DMS 273 (cell line): ENCODE data around the gene FUT8.
"Not testable (repeated sequence)": the region's sequence is repeated elsewhere in the genome, so short reads cannot be mapped to it uniquely, and the experiment has no call there.

Experiments used
- DNase-seq: peaks from one replicate; lab custom pipeline; 2025; ENCODE audit not compliant: unreplicated experiment; lab: John Stamatoyannopoulos, UW

FUT8 gene

DNA sequence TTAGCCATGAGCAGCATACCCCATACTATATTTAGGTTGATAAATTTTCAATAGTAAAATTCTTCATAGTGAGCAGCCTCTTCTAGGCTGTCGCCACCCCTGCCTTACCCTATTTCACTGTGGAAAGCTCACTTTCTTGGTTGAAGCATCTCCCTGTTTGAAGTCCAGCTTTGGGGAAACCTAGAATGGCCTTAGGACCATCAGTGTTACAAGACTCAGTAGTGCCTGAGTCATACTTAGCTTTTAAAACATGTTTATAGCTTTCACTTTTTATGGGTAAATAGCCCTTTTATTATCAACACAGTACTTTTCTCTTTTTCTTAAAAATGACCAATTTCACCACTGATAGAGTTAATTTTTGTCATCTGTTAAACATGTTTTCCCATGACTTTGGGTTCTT lies 37.1 kb downstream of the FUT8 start:
- DNase-seq = no peak

DNA sequence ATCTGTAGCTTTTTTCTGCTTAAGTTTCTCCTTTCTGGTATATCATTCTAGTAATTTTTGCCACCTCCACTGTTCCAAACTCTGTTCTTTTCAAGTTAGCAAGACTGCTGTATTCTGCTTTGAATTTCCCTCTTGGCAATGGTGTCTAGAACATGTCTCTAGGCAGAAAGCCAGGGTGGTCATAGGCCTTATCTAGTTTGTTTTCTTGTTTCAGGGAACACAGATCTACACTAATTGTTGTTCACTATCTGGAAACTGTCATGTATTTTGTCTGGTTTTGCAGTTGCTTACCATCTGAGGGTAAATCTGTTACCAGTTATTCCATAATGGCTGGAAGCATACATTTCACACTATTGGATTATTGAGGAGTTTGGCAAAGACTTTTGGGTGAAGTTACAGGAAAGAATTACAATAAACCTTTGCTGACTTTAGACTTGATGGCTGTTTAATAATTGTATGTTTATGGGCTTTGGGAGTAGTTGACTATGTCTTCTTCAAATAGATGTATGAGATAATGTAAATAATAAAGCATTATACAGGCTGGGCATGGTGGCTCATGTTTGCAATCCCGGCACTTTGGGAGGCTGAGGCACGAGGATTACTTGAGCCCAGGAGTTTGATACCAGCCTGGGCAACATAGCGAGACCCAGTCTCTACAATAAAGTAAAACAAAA lies 41.4 kb downstream of the FUT8 start:
- no peak for DNase-seq

DNA sequence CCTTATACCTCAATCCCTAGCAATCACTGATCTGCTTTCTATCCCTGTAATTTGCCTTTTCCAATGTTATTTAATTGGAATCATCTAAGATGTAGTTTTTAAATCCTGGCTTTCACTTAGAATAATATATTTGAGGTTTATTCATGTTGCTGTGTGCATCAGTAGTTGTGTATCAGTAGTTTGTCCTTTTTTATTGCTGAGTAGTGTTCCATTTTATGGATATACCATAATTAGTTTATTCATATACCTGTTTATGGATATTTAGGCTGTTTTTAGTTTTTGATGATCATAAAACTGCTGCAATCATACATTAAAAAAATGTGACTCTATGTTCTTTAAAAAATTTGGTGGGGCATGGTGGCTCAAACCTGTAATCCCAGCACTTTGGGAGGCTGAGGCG lies 43.7 kb downstream of the FUT8 start:
- DNase-seq = no peak

DNA sequence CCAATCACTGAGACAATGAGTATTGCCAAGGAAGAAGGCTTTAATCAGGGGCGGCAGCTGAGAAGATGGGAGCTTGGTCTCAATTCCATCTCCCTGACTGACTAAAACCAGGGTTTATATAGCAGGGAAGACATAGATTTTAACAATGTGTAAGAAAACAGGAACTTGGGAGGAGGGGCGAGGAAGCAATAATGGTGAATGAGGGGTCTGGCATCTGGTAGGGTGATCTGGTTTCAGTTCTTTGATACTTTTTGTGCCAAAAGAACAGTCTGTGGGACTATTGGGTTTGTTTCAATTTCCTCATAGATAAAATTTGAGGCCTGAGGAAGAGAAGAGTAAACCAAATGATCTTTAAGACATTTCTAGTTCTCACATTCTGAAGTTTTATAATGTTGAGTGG lies 49.2 kb downstream of the FUT8 start:
- peak; percentile 67 for DNase-seq

DNA sequence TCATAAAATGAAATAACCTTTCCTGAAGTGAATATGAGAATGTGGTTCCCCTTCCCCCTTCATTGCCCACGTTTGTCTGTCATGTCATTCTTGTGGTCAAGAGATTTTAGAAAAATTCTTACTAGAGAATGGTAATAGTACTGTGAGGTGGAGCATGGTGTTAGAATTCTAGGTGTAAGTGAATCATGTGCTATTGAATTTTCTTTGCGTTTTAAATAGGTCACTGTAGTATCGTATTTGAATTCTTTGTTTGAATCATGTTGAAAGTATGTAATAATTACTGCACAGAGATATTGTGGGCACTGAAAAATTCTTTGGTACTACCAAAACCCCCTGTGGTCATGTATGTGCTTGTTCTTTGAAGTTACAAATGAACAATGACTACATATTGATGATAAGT lies 49.9 kb downstream of the FUT8 start:
- DNase-seq = no peak

DNA sequence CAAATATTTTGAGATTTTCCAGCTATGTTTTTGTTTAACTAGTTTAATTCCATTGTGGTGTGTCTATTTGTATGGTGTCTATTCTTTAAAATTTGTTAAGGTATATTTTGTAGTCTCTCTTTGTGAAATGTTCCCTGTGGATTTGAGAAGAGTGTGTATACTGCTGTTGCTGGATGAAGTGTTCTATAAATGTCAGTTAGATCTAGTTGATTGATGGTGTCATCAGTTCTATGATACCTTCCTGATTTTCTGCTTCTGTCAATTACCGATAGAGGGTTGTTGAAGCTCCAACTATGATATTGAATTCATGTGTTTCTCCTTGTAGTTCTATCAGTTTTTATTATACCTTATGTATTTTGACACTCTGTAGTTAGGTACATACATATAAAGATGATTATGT lies 53.1 kb downstream of the FUT8 start:
- no peak for DNase-seq

DNA sequence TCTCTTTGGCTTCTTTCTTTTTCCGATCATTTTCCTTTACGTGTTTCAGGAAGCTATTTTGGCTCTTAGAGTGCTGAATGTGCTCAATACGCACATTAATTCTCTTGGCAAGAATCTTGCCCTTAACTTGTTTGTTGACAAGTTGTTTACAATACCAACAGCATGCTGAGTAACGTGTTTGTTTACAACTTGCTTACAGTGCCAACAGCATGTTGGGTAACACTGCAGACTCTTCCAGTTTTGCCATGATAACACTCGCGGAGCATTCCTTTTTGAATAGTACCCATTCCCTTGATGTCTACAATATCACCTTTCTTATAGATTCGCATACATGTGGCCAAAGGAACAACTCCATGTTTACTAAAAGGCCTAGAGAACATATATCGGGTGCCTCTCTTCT lies 55.4 kb downstream of the FUT8 start:
- DNase-seq = not testable (repeated sequence)

DNA sequence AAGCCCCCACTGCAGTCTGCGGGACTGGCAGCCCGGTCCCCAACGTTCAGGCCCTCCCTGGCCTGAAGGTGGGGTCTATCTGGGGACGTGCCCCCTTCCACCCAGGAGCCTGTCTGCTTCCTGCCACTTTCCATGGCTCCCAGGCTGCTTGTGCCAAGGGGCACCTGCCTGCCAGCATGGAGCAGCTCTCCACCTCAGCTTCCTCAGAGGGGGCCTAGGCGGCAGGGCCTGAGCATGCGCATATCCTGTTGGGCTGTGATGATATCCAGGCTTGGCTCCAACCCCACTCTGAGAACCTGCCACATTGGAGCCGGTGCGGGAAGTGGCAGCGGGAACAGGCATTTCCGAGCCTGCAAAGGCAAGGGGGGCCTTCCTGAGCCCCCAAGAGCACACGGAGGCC lies 57.4 kb downstream of the FUT8 start:
- DNase-seq = no peak

DNA sequence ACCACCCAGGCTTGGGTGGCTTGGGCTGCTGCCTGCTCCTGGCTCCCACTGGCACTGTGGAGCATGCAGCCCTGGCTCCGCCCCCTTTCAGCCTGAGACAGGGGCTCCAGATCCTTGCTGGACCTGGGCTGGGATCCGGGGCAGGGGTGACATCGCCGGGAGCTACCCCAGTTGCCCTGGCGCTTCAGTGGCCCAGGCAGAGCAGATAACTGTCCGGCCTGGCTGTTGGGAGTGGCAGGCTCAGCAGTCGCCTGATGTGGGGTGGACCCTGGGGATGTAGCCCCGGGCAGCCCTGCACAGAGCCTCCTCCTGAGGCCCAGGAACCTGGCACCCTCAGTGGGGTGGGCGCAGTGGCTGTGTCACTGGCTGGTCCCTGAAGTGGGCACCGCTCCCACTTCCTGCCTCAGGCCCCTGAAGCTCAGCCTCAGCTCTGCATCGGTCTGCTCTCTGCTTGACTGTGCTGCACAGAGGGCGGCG lies 57.9 kb downstream of the FUT8 start:
- DNase-seq = no peak

DNA sequence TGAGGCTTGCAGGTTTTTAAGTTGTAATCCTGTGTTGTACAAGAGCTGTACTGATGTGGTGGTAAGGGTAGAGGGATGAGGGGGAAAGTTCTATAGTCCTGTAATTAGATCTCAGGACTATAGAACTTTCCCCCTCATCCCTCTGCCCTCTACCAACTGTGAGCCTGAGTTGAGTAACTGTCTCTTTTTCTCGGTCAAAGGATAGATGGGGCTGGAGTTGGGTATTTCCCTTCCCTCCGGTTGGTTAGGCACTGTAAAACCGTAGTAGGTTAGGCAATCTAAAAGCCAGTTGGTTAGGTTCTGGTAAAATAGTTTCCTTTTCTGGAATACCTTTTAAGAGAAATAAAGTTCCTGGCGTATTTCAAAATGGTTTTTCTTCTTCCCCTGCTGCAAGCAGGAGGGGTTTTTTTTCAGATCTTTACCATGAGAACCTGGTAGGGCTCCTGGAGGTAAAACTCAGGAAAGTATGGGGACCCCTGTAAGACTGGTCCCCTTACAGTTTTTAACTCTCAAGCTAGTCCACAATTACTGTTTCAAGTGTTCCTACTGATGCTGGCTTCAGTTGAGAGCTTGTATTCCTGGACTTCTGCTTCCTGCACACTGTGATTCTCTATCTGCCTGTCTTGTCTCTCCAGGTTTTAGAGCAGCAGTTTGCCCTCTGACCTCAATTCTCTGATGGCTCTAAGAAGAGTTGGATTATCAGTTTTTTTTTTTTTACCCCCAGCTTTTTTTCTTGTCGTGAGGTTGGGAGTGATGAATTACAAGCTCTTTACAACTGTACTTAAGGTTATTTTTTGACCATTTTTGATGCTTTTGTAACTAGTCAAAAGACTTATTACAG lies 58.7 kb downstream of the FUT8 start:
- no peak for DNase-seq

DNA sequence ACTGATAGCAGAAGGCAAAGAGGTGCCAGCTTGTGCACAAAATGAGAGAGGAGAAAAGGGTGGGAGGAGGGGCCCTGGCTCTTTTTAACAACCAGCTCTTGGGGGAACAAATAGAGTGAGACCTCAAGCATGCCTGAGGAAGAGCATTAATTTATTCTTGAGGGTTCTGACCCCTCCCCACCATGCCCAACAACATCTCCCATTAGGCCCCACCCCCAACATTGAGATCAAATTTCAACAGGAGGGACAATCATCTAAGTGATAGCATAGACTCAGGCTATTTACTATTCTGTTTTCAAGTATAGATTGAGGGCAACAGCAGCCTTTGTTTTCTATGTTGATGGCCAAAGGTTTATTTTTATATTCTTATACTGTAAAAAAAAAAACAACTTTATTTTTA lies 59.7 kb downstream of the FUT8 start:
- DNase-seq = peak; percentile 59

DNA sequence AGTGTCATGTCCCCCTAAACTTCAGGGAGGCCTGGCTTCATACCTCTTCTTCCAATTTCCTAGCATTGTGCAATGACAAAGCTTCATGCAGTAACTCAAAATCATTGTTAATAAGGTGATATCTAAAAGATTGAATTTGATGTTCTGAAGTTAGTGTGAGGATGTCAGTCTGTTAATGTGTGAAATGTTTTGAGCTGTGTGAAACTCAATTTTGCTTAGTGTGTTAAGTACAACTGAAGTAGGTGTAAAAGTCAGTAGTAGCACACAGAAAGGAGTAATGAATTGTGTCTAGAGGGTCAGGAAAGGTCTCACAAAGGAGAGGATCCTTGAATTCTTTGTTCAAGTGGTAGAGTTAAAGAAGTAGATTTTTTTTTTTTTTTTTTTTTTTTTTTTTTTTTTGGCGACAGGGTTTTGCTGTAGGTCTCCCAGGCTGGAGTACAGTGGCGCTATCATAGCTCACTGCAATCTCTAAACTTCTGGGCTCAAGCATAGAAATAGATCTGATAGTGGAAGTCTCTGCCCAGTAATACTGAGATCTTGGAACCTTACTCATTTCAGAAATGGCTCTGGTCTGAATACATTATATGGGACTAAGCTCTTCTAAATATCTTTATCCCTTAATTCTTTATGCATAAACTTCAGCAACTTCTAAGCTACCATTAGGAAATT lies 63.9 kb downstream of the FUT8 start:
- no peak for DNase-seq

DNA sequence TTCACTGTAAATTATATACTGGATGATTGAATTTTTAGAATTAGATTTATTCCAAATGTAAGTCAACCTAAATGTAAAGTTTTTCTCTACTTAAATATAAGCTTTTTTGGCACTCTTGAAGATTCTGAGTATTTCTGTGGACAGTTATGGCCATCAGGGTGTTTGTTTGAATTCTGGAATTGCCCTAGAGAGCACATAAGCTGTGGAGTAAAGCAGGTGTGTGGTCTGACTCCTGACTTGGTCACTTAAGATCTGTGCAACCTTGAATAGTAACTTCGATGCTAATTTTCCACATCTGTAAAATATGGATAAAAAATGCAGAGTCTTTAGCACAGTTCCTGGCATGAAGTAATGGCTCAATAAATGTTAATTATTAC lies 64.4 kb downstream of the FUT8 start:
- no peak for DNase-seq

DNA sequence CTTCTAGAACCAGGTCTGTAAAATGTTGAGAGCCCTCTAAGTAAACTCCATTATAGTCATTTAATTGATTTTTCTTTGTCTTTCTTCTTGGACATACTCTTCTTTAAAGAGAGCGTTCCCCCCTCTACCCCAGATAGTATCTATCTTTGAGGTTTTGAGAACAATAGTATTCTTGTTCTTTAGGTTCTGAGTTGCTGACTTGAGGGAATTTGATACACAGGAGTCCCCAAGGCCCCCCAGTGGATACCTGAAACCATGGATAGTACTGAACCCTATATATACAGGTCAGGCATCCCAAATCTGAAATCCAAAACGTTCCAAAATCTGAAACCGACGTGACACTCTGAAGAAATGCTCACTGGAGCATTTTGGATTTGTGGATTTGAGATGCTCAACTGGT lies 65.5 kb downstream of the FUT8 start:
- DNase-seq = no peak

DNA sequence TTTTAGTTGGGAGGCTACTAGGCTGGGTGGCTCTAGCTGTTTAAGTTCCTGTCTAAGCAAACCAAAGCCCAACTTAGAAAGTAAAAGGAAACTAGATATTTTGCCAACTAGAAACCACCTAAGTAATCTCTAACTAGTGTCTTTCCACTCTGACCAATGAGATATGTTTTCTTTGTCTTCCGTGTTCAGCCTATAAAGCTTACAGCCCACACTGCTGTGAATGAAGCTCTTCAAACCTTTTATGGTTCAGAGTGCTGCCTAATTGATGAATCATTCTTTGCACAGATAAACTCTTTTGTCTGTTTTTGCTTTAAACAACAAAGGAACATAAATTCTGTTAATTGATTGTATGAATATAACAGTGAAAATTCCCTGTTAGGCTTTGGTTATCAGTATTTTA lies 66.1 kb downstream of the FUT8 start:
- DNase-seq = no peak

DNA sequence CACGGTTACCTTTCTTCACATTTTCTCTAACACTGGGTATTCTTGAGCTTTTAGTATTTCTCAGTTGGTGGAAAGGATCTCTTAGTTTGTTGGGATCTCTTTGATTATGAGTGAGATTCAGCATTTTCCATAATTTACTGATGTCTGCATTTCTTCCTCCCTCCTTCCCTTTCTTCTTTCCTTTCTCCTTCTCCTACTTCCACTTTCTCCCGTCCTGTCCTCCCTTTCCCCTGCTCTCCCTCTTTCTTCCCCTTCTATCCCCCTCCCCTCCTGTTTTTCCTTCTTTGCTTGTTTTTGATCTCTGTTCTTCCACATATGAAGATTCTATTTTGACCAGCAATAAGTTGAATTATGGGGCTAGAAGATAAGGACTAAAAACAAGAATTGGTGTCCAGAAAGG lies 66.9 kb downstream of the FUT8 start:
- DNase-seq = no peak

DNA sequence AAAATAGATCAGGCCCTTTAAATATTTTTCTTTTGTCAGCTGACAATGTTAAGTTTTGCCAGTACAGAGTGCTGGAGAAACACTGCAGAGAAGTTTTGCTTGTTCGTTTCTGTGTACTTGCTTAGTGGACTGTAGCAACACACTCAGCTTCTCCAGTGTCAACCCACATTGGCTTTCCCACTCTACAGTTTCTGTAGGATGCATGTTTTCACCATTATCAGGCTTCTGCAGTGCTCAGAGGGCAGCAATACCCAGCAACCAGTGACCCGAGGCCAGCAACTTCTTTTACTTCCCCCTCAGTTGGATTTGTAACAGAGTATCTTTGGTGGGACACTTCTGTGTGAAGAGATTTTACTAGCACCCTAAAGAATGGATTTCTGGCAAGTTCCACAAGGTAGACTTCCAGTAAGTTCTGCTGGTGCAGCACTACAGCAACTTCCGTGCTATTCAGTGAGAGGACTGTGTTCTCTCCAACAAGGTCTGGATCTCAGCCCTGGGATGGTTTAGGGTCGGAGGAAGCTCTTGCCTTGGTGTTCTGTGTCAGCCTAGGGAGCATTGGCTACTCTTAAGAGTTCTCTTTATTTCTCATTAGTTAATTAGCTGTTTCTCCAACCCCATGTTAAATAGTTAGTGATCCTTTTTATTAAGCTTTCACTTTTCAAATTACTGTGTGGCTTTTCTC lies 70.4 kb downstream of the FUT8 start:
- no peak for DNase-seq

DNA sequence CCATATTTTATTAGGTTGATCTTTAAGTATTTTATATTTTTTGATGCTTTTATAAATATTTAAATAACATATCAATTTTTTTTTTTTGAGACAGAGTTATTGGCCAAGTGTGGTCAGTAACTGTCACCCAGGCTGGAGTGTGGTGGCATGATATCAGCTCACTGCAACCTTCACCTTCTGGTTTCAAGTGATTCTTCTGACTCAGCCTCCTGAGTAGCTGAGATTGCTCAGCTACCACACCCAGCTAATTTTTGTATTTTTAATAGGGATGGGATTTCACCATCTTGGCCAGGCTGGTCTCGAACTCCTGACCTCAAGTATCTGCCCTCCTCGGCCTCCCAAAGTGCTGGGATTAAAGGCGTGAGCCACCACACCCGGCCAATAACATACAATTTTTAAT lies 71.1 kb downstream of the FUT8 start:
- no peak for DNase-seq

DNA sequence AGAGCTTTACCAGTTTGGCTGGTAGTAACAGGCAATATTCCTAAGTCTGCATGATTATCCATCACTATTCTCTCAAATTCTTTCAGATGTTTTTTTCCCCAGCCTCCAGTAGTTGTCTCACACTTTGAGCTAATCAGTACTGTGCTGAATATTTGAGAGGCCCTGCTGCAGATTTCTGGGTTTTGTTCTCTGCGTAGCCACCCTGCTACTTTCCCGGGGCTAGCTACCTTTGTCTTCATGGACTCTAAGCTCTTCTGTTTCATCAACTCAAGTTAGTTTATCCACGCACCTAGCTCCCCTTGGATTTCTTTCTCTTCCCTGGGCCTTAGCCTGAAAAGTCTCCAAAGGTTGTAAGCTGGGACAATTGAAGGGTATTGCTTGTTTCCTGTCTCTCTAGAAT lies 73.0 kb downstream of the FUT8 start:
- DNase-seq = no peak

DNA sequence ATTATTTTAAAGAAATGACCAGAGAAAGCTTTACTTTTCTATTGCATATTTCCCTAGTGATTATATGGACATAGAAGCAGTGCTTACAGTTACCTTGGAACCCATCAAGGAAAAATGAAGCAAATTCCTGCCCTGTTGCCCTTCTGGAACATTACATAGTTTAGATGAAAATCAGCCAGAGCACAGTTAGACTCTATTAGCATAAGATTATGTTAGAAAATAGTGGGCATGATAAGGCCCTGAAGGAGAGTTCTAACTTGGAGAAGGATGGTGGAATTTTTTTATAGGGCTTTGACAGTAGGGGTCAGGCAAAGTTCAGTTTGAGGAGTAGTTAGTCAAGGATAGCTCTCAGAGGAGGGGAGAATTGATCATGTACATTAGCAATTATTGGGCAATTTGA lies 74.3 kb downstream of the FUT8 start:
- no peak for DNase-seq

DNA sequence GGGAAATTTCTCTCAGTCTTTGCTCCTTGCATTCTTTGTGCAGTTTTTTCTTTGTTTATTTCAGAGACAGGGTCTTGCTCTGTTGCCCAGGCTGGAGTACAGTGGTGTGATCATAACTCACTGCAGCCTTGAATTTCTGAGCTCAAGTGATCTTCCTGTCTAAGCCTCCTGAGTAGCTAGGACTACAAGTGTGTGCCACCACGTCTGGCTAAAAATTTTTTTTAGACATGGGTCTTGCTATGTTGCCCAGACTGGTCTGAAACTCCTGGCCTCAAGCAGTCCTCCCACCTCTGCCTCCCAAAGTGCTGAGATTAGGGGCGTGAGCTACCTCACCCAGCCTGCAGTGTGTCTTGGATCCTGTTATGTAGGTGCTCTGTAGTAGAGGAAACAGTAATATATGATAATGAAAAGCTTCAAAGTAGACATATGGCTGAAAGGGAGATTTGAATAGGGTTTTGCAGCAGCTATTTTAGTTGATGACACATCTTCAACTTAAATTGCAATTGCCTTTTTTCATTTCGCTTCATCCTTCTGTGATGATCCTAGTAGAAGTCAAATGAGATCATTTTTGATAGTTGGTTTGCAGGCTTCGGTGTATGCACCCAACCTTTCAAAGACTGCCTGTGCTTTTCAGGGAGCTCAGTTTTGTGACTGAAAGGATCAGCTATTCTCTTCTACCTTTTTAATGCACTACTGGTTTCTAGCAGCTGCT lies 75.4 kb downstream of the FUT8 start:
- DNase-seq = no peak
